Naive thymus-derived CD8-positive, alpha-beta T cell (primary cell): ENCODE data around the gene OGFOD2. TPM values are rescaled to one million over a fixed set of nuclear protein-coding genes. Genes with fewer than 3 reads are reported as not detected.

Experiments
- ATAC-seq, 2 donors: fragments of 150-1000 bp; cut with Tn5 transposase in 1 of 2; sonication (Bioruptor Pico), chemical (Tn5 transposase) in 1 of 2; 1 replicate in 1 of 2; 2 replicates in 1 of 2; pipeline ENCODE4 v1.10.0; 2021; ENCODE audit warnings: mild to moderate bottlenecking in 2 of 2, moderate library complexity in 2 of 2
- POLR2A ChIA-PET: fragments of 350-600 bp; sonication (Branson Sonifier 250); formaldehyde crosslinking; loops from one replicate; lab custom pipeline; 2021; ENCODE audit warnings: antibody characterized with exemption; lab: Charles Lee
- DNase-seq, 10 donors: peaks; one replicate each; pipeline versions ENCODE4 v3.0.0 to v3.0.0-alpha.2; 2020 to 2022
- H3K27ac Mint-ChIP-seq, 10 donors: one replicate each; pipeline ENCODE4 v1.8.0; 2020 to 2022; ENCODE audit warnings: mild to moderate bottlenecking in 10 of 10, mixed read lengths in 10 of 10, moderate library complexity in 4 of 10, inconsistent platforms in 1 of 10
- H3K27me3 Mint-ChIP-seq, 5 donors: one replicate each; pipeline ENCODE4 v1.8.0; 2021 to 2022; ENCODE audit warnings: mixed read lengths in 5 of 5
- H3K36me3 Mint-ChIP-seq, 3 donors: one replicate each; pipeline ENCODE4 v1.8.0; 2020 to 2022; ENCODE audit warnings: mixed read lengths in 3 of 3, mild to moderate bottlenecking in 2 of 3, inconsistent platforms in 1 of 3
- H3K4me1 Mint-ChIP-seq, 4 donors: one replicate each; pipeline ENCODE4 v1.8.0; 2021 to 2022; ENCODE audit warnings: mixed read lengths in 4 of 4
- H3K4me3 Mint-ChIP-seq, 10 donors: one replicate each; pipeline ENCODE4 v1.8.0; 2020 to 2022; ENCODE audit warnings: mild to moderate bottlenecking in 10 of 10, mixed read lengths in 10 of 10, moderate library complexity in 6 of 10, inconsistent platforms in 1 of 10
- H3K9me3 Mint-ChIP-seq, 9 donors: one replicate each; pipeline ENCODE4 v1.8.0; 2020 to 2022; ENCODE audit warnings: mixed read lengths in 9 of 9, mild to moderate bottlenecking in 3 of 9, inconsistent platforms in 1 of 9, moderate library complexity in 1 of 9
- polyA plus RNA-seq, 3 donors: library from polyadenylated mRNA; unstranded; fragments of 300-500 nt; fragmentation: Illumina TruSeq; gene quantifications; one replicate each; pipeline ENCODE4 v1.2.3, GENCODE V29; 2021
- total RNA-seq, 8 experiments: library from RNA in 2 of 8; stranded (reverse) in 2 of 8; gene quantifications; one replicate each; pipeline ENCODE4 v1.2.3 and lab custom pipeline; 2021 to 2026

OGFOD2 gene
- total and polyA plus RNA-seq, 5 experiments from 2014 or later = 7.7 to 35.1 (median 15.9) TPM

- H3K36me3 Mint-ChIP-seq = peaks cover 0 to 17% (median 2%) of the 10 kb centered on the region in 3 donors
- DNase-seq (peak; percentile 42 to 79 (median 60)), ATAC-seq (peak; percentile 78)
- peaks cover 24 to 79% (median 68%) of the 10 kb centered on the region in 4 donors for H3K4me1 Mint-ChIP-seq
- H3K27ac Mint-ChIP-seq = peak within 1 kb of the TSS; percentile 75 to 93 (median 90)
- no peaks in the 10 kb centered on the region for H3K9me3 Mint-ChIP-seq
- POLR2A ChIA-PET = interaction anchor here (0.6 to 4.0 kb wide), 10 partner anchors 9 to 403 kb away, joined by 4 to 30 read pairs (median 7); partner anchors contain the start of genes ABCB9, MPHOSPH9 and MTRFR
- peak within 1 kb of the TSS; percentile 85 to 92 (median 89) for H3K4me3 Mint-ChIP-seq
- no peaks in the 10 kb centered on the region for H3K27me3 Mint-ChIP-seq
Observed at GRCh38 chr12:122980183-122981035, 5.4 kb downstream of the OGFOD2 start, which contains the start of gene ARL6IP4. TSS of gene ARL6IP4 (plus strand) at chr12:122980681. CDS start at chr12:122981140, 459 bp downstream.

GRCh38 chr12:122981036-122981471 is 6.0 kb downstream of the OGFOD2 start:
- POLR2A ChIA-PET = interaction anchor here (1.2 to 4.0 kb wide), 10 partner anchors 8 to 257 kb away, joined by 3 to 30 read pairs (median 7); partner anchors contain the start of genes ABCB9, MPHOSPH9 and MTRFR
- H3K27me3 Mint-ChIP-seq = no peaks in the 10 kb centered on the region
- ATAC-seq (peak; percentile 39 to 42), DNase-seq (no peak)
- peak overlapping the region; percentile 83 to 92 (median 88) for H3K4me3 Mint-ChIP-seq
- H3K27ac Mint-ChIP-seq = peak overlapping the region; percentile 63 to 92 (median 88)
- peaks cover 23 to 75% (median 65%) of the 10 kb centered on the region in 4 donors for H3K4me1 Mint-ChIP-seq
- no peaks in the 10 kb centered on the region for H3K9me3 Mint-ChIP-seq
- H3K36me3 Mint-ChIP-seq = peaks cover 0 to 17% (median 2%) of the 10 kb centered on the region in 3 donors

DNA sequence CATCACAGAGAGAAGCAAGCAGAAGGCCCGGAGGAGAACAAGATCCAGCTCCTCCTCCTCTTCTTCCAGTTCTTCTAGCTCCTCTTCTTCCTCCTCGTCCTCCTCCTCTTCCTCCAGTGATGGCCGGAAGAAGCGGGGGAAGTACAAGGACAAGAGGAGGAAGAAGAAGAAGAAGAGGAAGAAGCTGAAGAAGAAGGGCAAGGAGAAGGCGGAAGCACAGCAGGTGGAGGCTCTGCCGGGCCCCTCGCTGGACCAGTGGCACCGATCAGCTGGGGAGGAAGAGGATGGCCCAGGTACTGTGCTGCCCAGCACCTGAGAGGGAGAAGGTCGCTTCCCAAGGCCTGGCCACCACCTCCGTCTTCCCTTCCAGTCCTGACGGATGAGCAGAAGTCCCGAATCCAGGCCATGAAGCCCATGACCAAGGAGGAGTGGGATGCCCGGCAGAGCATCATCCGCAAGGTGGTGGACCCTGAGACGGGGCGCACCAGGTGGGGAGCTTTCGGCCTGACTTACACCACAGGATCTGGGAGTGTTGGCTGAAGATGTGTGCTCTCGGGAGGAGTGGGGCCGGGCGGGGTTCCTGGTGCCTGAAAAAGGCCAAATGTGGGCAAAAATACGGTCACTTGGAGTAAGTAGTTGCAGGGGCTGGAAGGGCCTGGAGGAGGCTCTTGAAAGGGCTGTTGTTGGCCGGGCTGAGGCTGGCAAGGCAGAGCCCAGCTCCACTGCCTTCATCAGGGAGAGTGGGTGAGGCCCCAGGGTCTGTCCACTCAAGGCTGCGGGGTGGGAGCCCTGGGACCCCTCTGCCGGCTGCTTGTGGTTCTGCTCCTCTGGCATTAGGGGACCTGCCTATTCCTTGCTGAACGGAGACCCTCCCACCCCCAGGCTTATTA is 6.8 kb downstream of the OGFOD2 start:
- H3K27me3 Mint-ChIP-seq = no peaks in the 10 kb centered on the region
- ATAC-seq (no peak), DNase-seq (no peak)
- peaks cover 0 to 19% (median 2%) of the 10 kb centered on the region in 3 donors for H3K36me3 Mint-ChIP-seq
- peaks cover 21 to 67% (median 61%) of the 10 kb centered on the region in 4 donors for H3K4me1 Mint-ChIP-seq
- H3K9me3 Mint-ChIP-seq = no peaks in the 10 kb centered on the region
- POLR2A ChIA-PET = interaction anchor here (1.0 to 4.0 kb wide), 13 partner anchors 8 to 256 kb away, joined by 3 to 30 read pairs (median 5); partner anchors contain the start of genes ABCB9, MPHOSPH9, MTRFR and OGFOD2
- H3K27ac Mint-ChIP-seq = peak overlapping the region; percentile 63 to 92 (median 88)
- peak overlapping the region; percentile 83 to 92 (median 88) for H3K4me3 Mint-ChIP-seq

DNA sequence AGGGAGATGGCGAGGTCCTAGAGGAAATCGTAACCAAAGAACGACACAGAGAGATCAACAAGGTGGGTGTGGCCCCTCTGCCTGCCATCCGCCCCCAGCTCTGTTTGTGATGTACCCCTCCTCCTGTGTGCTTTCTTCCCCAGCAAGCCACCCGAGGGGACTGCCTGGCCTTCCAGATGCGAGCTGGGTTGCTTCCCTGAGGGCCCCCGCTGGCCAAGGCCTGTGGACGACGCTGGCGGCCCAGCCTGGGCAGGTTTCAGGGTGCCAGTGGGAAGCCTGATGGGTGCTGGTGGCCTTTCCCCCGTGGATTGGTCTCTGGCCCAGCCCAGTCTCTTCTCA is 7.4 kb downstream of the OGFOD2 start:
- peaks cover 21 to 62% (median 60%) of the 10 kb centered on the region in 4 donors for H3K4me1 Mint-ChIP-seq
- H3K4me3 Mint-ChIP-seq = peak overlapping the region; percentile 83 to 92 (median 88)
- ATAC-seq = no peak
- no peaks in the 10 kb centered on the region for H3K27me3 Mint-ChIP-seq
- POLR2A ChIA-PET = interaction anchor here (1.0 to 3.6 kb wide), 12 partner anchors 8 to 255 kb away, joined by 3 to 17 read pairs (median 4); partner anchors contain the start of genes ABCB9, OGFOD2 and PITPNM2
- DNase-seq = no peak
- peak overlapping the region; percentile 43 to 92 (median 88) for H3K27ac Mint-ChIP-seq
- no peaks in the 10 kb centered on the region for H3K9me3 Mint-ChIP-seq
- H3K36me3 Mint-ChIP-seq = peaks cover 0 to 19% (median 3%) of the 10 kb centered on the region in 3 donors

GRCh38 chr12:122982963-122983788 is 8.1 kb downstream of the OGFOD2 start:
- H3K4me1 Mint-ChIP-seq = peaks cover 19 to 55% (median 55%) of the 10 kb centered on the region in 4 donors
- POLR2A ChIA-PET = interaction anchor here (1.0 to 3.6 kb wide), 9 partner anchors 9 to 250 kb away, joined by 3 to 17 read pairs (median 5); partner anchors contain the start of genes ABCB9, MPHOSPH9, MTRFR and OGFOD2
- ATAC-seq = no peak

GRCh38 chr12:122983789-122984515 is 8.9 kb downstream of the OGFOD2 start:
- Mint-ChIP-seq H3K9me3 (no peaks in the 10 kb centered on the region), H3K27ac (peak overlapping the region; percentile 71 to 92 (median 84)), H3K36me3 (peaks cover 0 to 22% (median 7%) of the 10 kb centered on the region in 3 donors), H3K27me3 (no peaks in the 10 kb centered on the region), H3K4me3 (peak overlapping the region in 9 of 10 donors; percentile 22 to 90 (median 52)), H3K4me1 (peaks cover 18 to 53% (median 53%) of the 10 kb centered on the region in 4 donors)
- DNase-seq = no peak
- no peak for ATAC-seq
- POLR2A ChIA-PET = interaction anchor here (0.7 to 3.6 kb wide), 5 partner anchors 8 to 249 kb away, joined by 3 to 17 read pairs (median 4); partner anchors contain the start of genes MPHOSPH9, MTRFR and OGFOD2

More at GRCh38 chr12:122982963-122983788, 8.1 kb downstream of the OGFOD2 start:
- H3K36me3 Mint-ChIP-seq = peaks cover 0 to 22% (median 7%) of the 10 kb centered on the region in 3 donors
- DNase-seq = no peak
- no peaks in the 10 kb centered on the region for H3K27me3 Mint-ChIP-seq
- peak overlapping the region; percentile 74 to 92 (median 85) for H3K27ac Mint-ChIP-seq
- H3K4me3 Mint-ChIP-seq = peak overlapping the region; percentile 39 to 92 (median 86)
- H3K9me3 Mint-ChIP-seq = no peaks in the 10 kb centered on the region

DNA sequence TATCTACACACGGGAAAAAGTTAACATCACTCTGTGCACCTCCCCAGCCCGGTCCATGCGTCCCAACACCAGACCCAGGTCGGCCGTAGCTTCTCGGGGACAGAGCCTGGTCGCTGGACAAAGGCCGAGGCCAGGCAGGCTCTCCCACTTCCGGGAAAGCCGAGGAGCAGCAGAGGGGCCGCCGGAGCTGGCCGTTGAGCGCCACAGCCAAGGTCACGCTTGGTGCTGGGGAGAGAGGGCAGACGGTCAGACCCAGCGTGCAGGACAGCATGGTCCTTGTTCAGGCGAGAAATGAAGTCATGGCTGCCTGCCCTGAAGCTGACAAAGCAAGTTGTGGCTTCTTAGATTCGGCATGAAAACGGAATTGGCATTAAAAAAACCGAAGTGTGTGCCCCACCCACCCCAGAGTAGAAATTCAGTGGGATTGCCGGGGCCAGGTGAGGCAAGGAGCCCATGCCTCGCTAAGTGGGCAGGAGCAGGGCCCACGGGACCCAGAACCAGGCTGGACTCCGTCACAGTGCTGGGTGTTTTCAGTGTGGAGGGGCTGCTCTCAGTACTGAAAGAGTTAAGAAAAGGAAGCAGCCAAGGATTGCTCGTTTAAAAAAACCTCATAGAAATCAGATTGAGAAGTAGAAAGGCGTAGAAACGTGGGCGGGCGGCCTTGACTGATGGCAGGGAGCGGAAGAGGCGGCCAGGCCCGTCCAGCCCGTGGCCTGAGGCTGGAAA is 9.7 kb downstream of the OGFOD2 start:
- peak overlapping the region; percentile 56 to 92 (median 82) for H3K27ac Mint-ChIP-seq
- POLR2A ChIA-PET = interaction anchor here (0.7 to 3.6 kb wide), 5 partner anchors 9 to 248 kb away, joined by 3 to 17 read pairs (median 4); partner anchors contain the start of genes MPHOSPH9, MTRFR and OGFOD2

DNA sequence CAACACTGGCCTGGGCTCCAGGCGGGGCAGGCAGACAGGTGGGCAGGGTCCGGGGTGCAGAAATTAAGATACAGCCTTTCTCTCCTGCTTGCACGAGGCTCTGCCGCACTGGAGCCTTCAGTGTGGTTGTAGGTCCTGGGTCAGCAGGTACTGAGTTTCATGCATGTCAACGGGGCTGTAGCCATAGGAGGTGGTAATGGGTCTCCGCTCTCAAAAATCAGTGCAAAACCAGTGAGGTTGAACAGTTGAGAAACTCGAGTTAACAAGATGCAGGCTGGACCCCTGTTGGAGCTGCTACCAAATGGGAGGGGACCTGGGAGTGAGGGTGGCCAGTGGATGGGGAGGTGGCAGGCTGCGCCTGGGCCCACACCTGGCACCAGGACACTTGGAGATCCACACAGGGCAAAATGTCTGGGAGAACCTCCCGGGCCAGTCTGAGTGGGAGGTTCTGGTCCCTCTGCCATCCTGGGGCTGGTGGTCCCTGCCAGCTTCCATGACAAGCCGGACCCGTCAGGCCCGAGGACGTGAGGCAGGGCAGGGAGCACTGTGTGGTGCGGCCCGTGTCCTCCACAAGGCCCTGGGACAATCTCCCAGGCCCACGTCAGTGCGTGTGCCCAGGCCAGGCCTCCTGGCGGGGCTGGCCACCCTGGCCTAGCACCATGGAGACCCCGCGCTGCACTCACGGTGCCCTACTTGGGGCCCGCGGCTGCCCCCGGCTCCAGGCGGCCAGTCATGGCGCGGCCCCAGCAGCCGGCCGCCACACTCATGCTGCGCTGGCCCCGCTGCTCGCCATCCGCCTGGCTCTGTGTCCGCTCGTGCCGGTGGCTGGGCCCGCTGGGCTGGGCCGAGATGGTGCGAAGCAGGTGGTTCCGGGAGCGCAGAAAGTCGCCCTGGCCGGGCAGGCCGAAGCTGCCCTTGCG is 10.6 kb downstream of the OGFOD2 start:
- Mint-ChIP-seq H3K27me3 (no peaks in the 10 kb centered on the region), H3K4me3 (no peak overlapping the region), H3K4me1 (peaks cover 18 to 46% (median 44%) of the 10 kb centered on the region in 4 donors), H3K36me3 (peaks cover 0 to 22% (median 7%) of the 10 kb centered on the region in 3 donors), H3K9me3 (no peaks in the 10 kb centered on the region), H3K27ac (peak overlapping the region in 7 of 10 donors; percentile 3 to 92 (median 63))
- ATAC-seq = no peak
- POLR2A ChIA-PET = interaction anchor here (1.5 to 3.6 kb wide), 2 partner anchors 9 to 11 kb away, joined by 4 to 17 read pairs; partner anchors contain the start of gene OGFOD2
- no peak for DNase-seq

More for the DNA sequence above, 9.7 kb downstream of the OGFOD2 start:
- Mint-ChIP-seq H3K4me3 (peak overlapping the region in 4 of 10 donors; percentile 1 to 54 (median 28)), H3K27me3 (no peaks in the 10 kb centered on the region), H3K4me1 (peaks cover 18 to 51% (median 47%) of the 10 kb centered on the region in 4 donors), H3K36me3 (peaks cover 0 to 22% (median 7%) of the 10 kb centered on the region in 3 donors), H3K9me3 (no peaks in the 10 kb centered on the region)
- ATAC-seq (no peak), DNase-seq (no peak)

DNA sequence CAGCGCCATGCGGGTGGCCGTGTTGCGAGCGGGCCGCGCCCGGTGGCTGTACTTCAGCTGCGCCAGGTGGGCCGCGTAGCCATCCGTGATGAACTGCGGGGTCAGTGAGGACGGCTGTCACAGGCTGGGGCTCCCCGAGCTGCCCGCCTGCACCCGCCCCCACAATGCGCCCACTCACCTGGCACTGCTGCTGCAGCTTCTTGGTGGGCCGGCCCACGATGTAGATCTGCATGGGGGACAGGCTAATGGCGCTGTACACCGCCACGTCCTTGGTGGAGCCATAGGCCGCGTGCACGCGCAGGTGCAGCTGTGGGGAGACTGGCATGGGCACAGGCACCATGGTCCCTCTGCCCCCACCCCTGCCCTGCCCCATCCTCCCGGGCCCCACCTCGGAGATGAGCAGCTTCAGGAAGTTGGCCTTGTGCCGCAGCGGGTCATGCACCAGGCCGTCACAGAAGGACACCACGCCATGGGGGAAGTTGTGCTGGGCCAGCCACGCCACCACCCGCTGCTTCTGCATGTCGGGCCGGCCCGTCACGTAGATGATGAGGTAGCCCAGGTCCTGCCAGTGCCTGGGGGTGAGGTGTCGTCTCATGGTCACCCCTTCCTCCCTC is 11.3 kb downstream of the OGFOD2 start:
- Mint-ChIP-seq H3K4me3 (no peak overlapping the region), H3K36me3 (peaks cover 0 to 22% (median 7%) of the 10 kb centered on the region in 3 donors), H3K4me1 (peaks cover 16 to 41% (median 39%) of the 10 kb centered on the region in 4 donors), H3K27me3 (no peaks in the 10 kb centered on the region), H3K27ac (no peak overlapping the region), H3K9me3 (no peaks in the 10 kb centered on the region)
- ATAC-seq (no peak), DNase-seq (no peak)
- POLR2A ChIA-PET = interaction anchor here (0.5 kb wide), 1 partner anchor 484 kb away, joined by 4 read pairs; no protein-coding TSS in a partner anchor
